DOHH2 (cell line): ENCODE results near the gene SNU13.

Source experiments
- EZH2phosphoT487 ChIP-seq: fragments of 200-600 bp; sonication (generic); IDR thresholded peaks from 2 replicates; pipeline ENCODE4 v1.6.1; 2017; ENCODE audit warnings: borderline replicate concordance, mild to moderate bottlenecking, antibody characterized with exemption, low read length, moderate library complexity, mixed read lengths
- TF ChIP-seq, protein P1 (sequence below): fragments of 200-600 bp; sonication (generic); IDR thresholded peaks from one replicate; pipeline ENCODE4 v1.5.1; 2014; ENCODE audit warnings: antibody characterized with exemption, mild to moderate bottlenecking, low read depth, low read length; ENCODE audit not compliant: poor library complexity, severe bottlenecking

DNA sequence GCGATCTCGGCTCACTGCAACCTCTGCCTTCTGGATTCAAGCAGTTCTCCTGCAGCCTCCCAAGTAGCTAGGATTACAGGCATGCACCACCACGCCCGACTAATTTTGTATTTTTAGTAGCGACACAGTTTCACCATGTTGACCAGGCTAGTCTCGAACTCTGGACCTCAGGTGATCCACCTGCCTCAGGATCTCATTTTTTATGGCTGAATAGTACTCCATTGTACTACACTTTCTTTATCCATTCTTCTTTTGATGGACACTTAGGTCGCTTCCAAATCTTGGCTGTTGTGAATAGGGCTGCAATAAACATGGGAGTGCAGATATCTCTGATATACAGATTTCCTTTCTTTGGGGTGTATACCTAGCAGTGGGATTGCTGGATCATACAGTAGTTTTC lies 46.8 kb downstream of the SNU13 start:
- TF ChIP-seq, protein P1, sequence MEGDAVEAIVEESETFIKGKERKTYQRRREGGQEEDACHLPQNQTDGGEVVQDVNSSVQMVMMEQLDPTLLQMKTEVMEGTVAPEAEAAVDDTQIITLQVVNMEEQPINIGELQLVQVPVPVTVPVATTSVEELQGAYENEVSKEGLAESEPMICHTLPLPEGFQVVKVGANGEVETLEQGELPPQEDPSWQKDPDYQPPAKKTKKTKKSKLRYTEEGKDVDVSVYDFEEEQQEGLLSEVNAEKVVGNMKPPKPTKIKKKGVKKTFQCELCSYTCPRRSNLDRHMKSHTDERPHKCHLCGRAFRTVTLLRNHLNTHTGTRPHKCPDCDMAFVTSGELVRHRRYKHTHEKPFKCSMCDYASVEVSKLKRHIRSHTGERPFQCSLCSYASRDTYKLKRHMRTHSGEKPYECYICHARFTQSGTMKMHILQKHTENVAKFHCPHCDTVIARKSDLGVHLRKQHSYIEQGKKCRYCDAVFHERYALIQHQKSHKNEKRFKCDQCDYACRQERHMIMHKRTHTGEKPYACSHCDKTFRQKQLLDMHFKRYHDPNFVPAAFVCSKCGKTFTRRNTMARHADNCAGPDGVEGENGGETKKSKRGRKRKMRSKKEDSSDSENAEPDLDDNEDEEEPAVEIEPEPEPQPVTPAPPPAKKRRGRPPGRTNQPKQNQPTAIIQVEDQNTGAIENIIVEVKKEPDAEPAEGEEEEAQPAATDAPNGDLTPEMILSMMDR, result no peak
- TF ChIP-seq EZH2phosphoT487, result no peak
